Suprapubic skin (tissue), 4 donors: ENCODE data around the gene B3GNT7.

Experiments used
- POLR2A ChIP-seq, 2 donors: fragments of 450-650 bp; IDR thresholded peaks; one replicate each; pipeline ENCODE4 v1.6.1; 2017; ENCODE audit warnings: antibody characterized with exemption in 2 of 2, mild to moderate bottlenecking in 2 of 2, moderate library complexity in 2 of 2
- POLR2AphosphoS5 ChIP-seq, 3 donors: sonication (generic); formaldehyde crosslinking; IDR thresholded peaks; one replicate each; pipeline ENCODE4 v1.6.1; 2017; ENCODE audit warnings: antibody characterized with exemption in 3 of 3
- TF ChIP-seq, protein P1 (sequence below), 2 donors: fragments of 200-600 bp in 1 of 2; fragments of 450-650 bp in 1 of 2; sonication (generic) in 1 of 2; IDR thresholded peaks; one replicate each; pipeline ENCODE4 v1.5.1; 2016 to 2019; ENCODE audit warnings: antibody characterized with exemption in 2 of 2, mild to moderate bottlenecking in 1 of 2, moderate library complexity in 1 of 2

DNA sequence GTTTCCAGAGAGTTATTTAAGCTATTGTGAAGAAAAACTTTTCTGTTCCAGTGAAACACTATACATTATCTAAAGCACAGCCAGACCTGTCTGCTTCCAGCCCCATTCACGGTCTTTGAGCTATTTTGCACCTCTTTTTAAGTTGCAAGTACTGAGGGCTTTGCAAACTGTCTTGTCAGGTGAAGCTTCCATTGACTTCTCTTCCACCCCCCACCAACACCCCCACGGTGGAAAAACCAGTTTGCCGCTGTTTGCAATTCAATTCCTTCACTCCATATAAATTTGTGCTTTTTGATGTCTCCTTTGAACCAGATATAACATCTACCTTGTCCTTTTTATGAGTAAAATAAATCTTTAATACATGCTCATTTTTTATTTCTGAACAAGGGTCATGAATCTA, 15.7 kb downstream of the B3GNT7 start:
- TF ChIP-seq POLR2A (IDR thresholded peaks at IDR 0.05) = no peak
- TF ChIP-seq, protein P1, sequence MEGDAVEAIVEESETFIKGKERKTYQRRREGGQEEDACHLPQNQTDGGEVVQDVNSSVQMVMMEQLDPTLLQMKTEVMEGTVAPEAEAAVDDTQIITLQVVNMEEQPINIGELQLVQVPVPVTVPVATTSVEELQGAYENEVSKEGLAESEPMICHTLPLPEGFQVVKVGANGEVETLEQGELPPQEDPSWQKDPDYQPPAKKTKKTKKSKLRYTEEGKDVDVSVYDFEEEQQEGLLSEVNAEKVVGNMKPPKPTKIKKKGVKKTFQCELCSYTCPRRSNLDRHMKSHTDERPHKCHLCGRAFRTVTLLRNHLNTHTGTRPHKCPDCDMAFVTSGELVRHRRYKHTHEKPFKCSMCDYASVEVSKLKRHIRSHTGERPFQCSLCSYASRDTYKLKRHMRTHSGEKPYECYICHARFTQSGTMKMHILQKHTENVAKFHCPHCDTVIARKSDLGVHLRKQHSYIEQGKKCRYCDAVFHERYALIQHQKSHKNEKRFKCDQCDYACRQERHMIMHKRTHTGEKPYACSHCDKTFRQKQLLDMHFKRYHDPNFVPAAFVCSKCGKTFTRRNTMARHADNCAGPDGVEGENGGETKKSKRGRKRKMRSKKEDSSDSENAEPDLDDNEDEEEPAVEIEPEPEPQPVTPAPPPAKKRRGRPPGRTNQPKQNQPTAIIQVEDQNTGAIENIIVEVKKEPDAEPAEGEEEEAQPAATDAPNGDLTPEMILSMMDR (IDR thresholded peaks at IDR 0.05) = no peak
- TF ChIP-seq POLR2AphosphoS5 (IDR thresholded peaks at IDR 0.05) = no peak
